ENCODE data around the gene PAXIP1. TPM values are rescaled to one million over a fixed set of nuclear protein-coding genes. Genes with fewer than 3 reads are reported as not detected.

PAXIP1 gene
- total RNA-seq, 2 donors from 2014 or later = 10.5 to 10.6 TPM

- no peaks in the 10 kb centered on the region for H3K9me3 ChIP-seq (ENCODE audit: control insufficient read depth, low read length, poor library complexity, severe bottlenecking)
- no peak overlapping the region for H3K27ac Mint-ChIP-seq
- DNase-seq = no peak
- no peaks in the 10 kb centered on the region for H3K27me3 Mint-ChIP-seq
- no peak overlapping the region for H3K4me3 Mint-ChIP-seq
- ATAC-seq = no peak
- H3K4me1 Mint-ChIP-seq = peaks cover 25% of the 10 kb centered on the region
- H3K36me3 Mint-ChIP-seq (ENCODE audit: low read depth) = peaks cover 11% of the 10 kb centered on the region
These were observed 16.6 kb downstream of the PAXIP1 start for GRCh38 chr7:154986200-154986945.

- peaks cover 25% of the 10 kb centered on the region for H3K4me1 Mint-ChIP-seq
- DNase-seq (no peak), ATAC-seq (no peak)
- H3K27me3 Mint-ChIP-seq = no peaks in the 10 kb centered on the region
- no peaks in the 10 kb centered on the region for H3K9me3 ChIP-seq (ENCODE audit: control insufficient read depth, low read length, poor library complexity, severe bottlenecking)
- H3K36me3 Mint-ChIP-seq (ENCODE audit: low read depth) = peaks cover 11% of the 10 kb centered on the region
- H3K4me3 Mint-ChIP-seq = no peak overlapping the region
- H3K27ac Mint-ChIP-seq = no peak overlapping the region
These were observed 17.7 kb downstream of the PAXIP1 start for GRCh38 chr7:154985230-154985629.

GRCh38 chr7:154984601-154985188, 18.2 kb downstream of the PAXIP1 start:
- H3K4me3 Mint-ChIP-seq = no peak overlapping the region
- H3K36me3 Mint-ChIP-seq (ENCODE audit: low read depth) = peaks cover 12% of the 10 kb centered on the region
- no peaks in the 10 kb centered on the region for H3K9me3 ChIP-seq (ENCODE audit: control insufficient read depth, low read length, poor library complexity, severe bottlenecking)
- no peak for DNase-seq
- peaks cover 25% of the 10 kb centered on the region for H3K4me1 Mint-ChIP-seq
- no peaks in the 10 kb centered on the region for H3K27me3 Mint-ChIP-seq
- no peak for ATAC-seq
- no peak overlapping the region for H3K27ac Mint-ChIP-seq

- H3K27ac Mint-ChIP-seq = no peak overlapping the region
- H3K4me1 Mint-ChIP-seq = peaks cover 13% of the 10 kb centered on the region
- H3K4me3 Mint-ChIP-seq = no peak overlapping the region
- DNase-seq (no peak), ATAC-seq (no peak)
- H3K27me3 Mint-ChIP-seq = no peaks in the 10 kb centered on the region
- no peaks in the 10 kb centered on the region for H3K9me3 ChIP-seq (ENCODE audit: control insufficient read depth, low read length, poor library complexity, severe bottlenecking)
- peaks cover 17% of the 10 kb centered on the region for H3K36me3 Mint-ChIP-seq (ENCODE audit: low read depth)
These were observed 24.9 kb downstream of the PAXIP1 start for GRCh38 chr7:154978017-154978416.

- no peak overlapping the region for H3K4me3 Mint-ChIP-seq
- no peaks in the 10 kb centered on the region for H3K27me3 Mint-ChIP-seq
- H3K9me3 ChIP-seq (ENCODE audit: control insufficient read depth, low read length, poor library complexity, severe bottlenecking) = no peaks in the 10 kb centered on the region
- H3K27ac Mint-ChIP-seq = no peak overlapping the region
- peaks cover 17% of the 10 kb centered on the region for H3K36me3 Mint-ChIP-seq (ENCODE audit: low read depth)
- no peak for ATAC-seq
- H3K4me1 Mint-ChIP-seq = peaks cover 17% of the 10 kb centered on the region
- no peak for DNase-seq
These were observed 25.7 kb downstream of the PAXIP1 start for GRCh38 chr7:154977250-154977649.

- Mint-ChIP-seq H3K4me1 (peaks cover 17% of the 10 kb centered on the region), H3K36me3 (ENCODE audit: low read depth) (peaks cover 17% of the 10 kb centered on the region), H3K27ac (no peak overlapping the region), H3K4me3 (no peak overlapping the region), H3K27me3 (no peaks in the 10 kb centered on the region)
- DNase-seq = no peak
- no peak for ATAC-seq
- H3K9me3 ChIP-seq (ENCODE audit: control insufficient read depth, low read length, poor library complexity, severe bottlenecking) = no peaks in the 10 kb centered on the region
These were observed 26.1 kb downstream of the PAXIP1 start for GRCh38 chr7:154976844-154977243.

GRCh38 chr7:154975984-154976383, 26.9 kb downstream of the PAXIP1 start:
- H3K4me3 Mint-ChIP-seq = no peak overlapping the region
- ATAC-seq = no peak
- H3K36me3 Mint-ChIP-seq (ENCODE audit: low read depth) = peaks cover 17% of the 10 kb centered on the region
- peak overlapping the region; percentile 8 for H3K27ac Mint-ChIP-seq
- H3K4me1 Mint-ChIP-seq = peaks cover 19% of the 10 kb centered on the region
- no peak for DNase-seq
- H3K27me3 Mint-ChIP-seq = no peaks in the 10 kb centered on the region
- no peaks in the 10 kb centered on the region for H3K9me3 ChIP-seq (ENCODE audit: control insufficient read depth, low read length, poor library complexity, severe bottlenecking)

GRCh38 chr7:154973381-154973780, 29.5 kb downstream of the PAXIP1 start:
- Mint-ChIP-seq H3K27me3 (no peaks in the 10 kb centered on the region), H3K27ac (no peak overlapping the region), H3K4me3 (no peak overlapping the region), H3K4me1 (peaks cover 24% of the 10 kb centered on the region), H3K36me3 (ENCODE audit: low read depth) (peaks cover 15% of the 10 kb centered on the region)
- ATAC-seq (no peak), DNase-seq (no peak)
- no peaks in the 10 kb centered on the region for H3K9me3 ChIP-seq (ENCODE audit: control insufficient read depth, low read length, poor library complexity, severe bottlenecking)

- Mint-ChIP-seq H3K36me3 (ENCODE audit: low read depth) (peaks cover 8% of the 10 kb centered on the region), H3K4me1 (peaks cover 26% of the 10 kb centered on the region)
These were observed 34.5 kb downstream of the PAXIP1 start for GRCh38 chr7:154968336-154969001.

GRCh38 chr7:154967401-154967955, 35.4 kb downstream of the PAXIP1 start:
- H3K9me3 ChIP-seq (ENCODE audit: control insufficient read depth, low read length, poor library complexity, severe bottlenecking) = no peaks in the 10 kb centered on the region
- Mint-ChIP-seq H3K4me3 (no peak overlapping the region), H3K36me3 (ENCODE audit: low read depth) (peaks cover 5% of the 10 kb centered on the region), H3K27me3 (no peaks in the 10 kb centered on the region), H3K4me1 (peaks cover 18% of the 10 kb centered on the region), H3K27ac (peak overlapping the region; percentile 67)
- no peak for ATAC-seq
- no peak for DNase-seq

More at GRCh38 chr7:154968336-154969001, 34.5 kb downstream of the PAXIP1 start:
- H3K9me3 ChIP-seq (ENCODE audit: control insufficient read depth, low read length, poor library complexity, severe bottlenecking) = no peaks in the 10 kb centered on the region
- DNase-seq = no peak
- H3K27ac Mint-ChIP-seq = no peak overlapping the region
- no peak overlapping the region for H3K4me3 Mint-ChIP-seq
- ATAC-seq = no peak
- no peaks in the 10 kb centered on the region for H3K27me3 Mint-ChIP-seq

- Mint-ChIP-seq H3K4me1 (peaks cover 18% of the 10 kb centered on the region), H3K27ac (no peak overlapping the region), H3K36me3 (ENCODE audit: low read depth) (peaks cover 8% of the 10 kb centered on the region), H3K27me3 (no peaks in the 10 kb centered on the region), H3K4me3 (no peak overlapping the region)
- ATAC-seq (no peak), DNase-seq (no peak)
- no peaks in the 10 kb centered on the region for H3K9me3 ChIP-seq (ENCODE audit: control insufficient read depth, low read length, poor library complexity, severe bottlenecking)
These were observed 37.9 kb downstream of the PAXIP1 start for GRCh38 chr7:154965014-154965413.

- H3K4me1 Mint-ChIP-seq = peaks cover 6% of the 10 kb centered on the region
- no peak for DNase-seq
- H3K27me3 Mint-ChIP-seq = no peaks in the 10 kb centered on the region
- H3K36me3 Mint-ChIP-seq (ENCODE audit: low read depth) = peaks cover 3% of the 10 kb centered on the region
- no peak for ATAC-seq
- no peaks in the 10 kb centered on the region for H3K9me3 ChIP-seq (ENCODE audit: control insufficient read depth, low read length, poor library complexity, severe bottlenecking)
- H3K4me3 Mint-ChIP-seq = no peak overlapping the region
- H3K27ac Mint-ChIP-seq = no peak overlapping the region
These were observed 42.7 kb downstream of the PAXIP1 start for GRCh38 chr7:154960063-154960790.

- Mint-ChIP-seq H3K4me3 (no peak overlapping the region), H3K27ac (no peak overlapping the region), H3K27me3 (no peaks in the 10 kb centered on the region), H3K36me3 (ENCODE audit: low read depth) (peaks cover 5% of the 10 kb centered on the region), H3K4me1 (peaks cover 5% of the 10 kb centered on the region)
- ATAC-seq (no peak), DNase-seq (no peak)
- H3K9me3 ChIP-seq (ENCODE audit: control insufficient read depth, low read length, poor library complexity, severe bottlenecking) = no peaks in the 10 kb centered on the region
These were observed 46.5 kb downstream of the PAXIP1 start for GRCh38 chr7:154956427-154956826.

Measured in T-helper 17 cell (primary cell).